GM12865 (cell line): ENCODE data around the gene COL9A3.

Experiments used
- DNase-seq: peaks from one replicate; pipeline ENCODE4 v3.0.0; 2010; ENCODE audit warnings: low read depth
- H3K4me3 ChIP-seq: 2 replicates; pipeline ENCODE4 v1.5.1; 2011; ENCODE audit warnings: mild to moderate bottlenecking, low read depth, low read length, control low read depth
- TF ChIP-seq, protein P1 (sequence below): IDR thresholded peaks from 2 replicates; pipeline ENCODE4 v1.5.1; 2011; ENCODE audit warnings: low read length, control low read depth, low read depth, inconsistent platforms; ENCODE audit not compliant: insufficient read depth; ENCODE audit errors: missing control alignments

COL9A3 gene

DNA sequence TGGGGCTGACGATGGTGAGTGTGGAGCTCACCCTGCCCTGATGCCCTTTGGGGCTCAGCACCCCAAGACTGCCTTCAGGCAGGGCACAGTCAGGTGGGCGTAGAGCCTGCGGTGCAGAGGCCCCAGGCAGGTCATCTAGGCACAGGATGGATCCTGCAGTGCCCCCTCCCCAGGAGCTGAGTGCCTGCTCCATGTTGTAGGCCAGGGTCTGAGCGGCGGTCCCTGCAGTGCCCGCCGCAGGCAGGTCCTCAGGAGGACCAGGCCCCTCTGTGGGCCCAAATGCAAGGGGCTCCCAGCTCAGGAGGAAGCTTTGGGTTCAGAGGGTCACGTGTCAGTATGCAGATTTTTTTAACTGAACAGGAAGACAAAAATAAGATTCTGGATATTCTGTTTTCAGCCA lies 17.8 kb upstream of the COL9A3 start:
- no peak for DNase-seq
- H3K4me3 ChIP-seq, result no peak overlapping the region
- TF ChIP-seq, protein P1, sequence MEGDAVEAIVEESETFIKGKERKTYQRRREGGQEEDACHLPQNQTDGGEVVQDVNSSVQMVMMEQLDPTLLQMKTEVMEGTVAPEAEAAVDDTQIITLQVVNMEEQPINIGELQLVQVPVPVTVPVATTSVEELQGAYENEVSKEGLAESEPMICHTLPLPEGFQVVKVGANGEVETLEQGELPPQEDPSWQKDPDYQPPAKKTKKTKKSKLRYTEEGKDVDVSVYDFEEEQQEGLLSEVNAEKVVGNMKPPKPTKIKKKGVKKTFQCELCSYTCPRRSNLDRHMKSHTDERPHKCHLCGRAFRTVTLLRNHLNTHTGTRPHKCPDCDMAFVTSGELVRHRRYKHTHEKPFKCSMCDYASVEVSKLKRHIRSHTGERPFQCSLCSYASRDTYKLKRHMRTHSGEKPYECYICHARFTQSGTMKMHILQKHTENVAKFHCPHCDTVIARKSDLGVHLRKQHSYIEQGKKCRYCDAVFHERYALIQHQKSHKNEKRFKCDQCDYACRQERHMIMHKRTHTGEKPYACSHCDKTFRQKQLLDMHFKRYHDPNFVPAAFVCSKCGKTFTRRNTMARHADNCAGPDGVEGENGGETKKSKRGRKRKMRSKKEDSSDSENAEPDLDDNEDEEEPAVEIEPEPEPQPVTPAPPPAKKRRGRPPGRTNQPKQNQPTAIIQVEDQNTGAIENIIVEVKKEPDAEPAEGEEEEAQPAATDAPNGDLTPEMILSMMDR, result no peak

DNA sequence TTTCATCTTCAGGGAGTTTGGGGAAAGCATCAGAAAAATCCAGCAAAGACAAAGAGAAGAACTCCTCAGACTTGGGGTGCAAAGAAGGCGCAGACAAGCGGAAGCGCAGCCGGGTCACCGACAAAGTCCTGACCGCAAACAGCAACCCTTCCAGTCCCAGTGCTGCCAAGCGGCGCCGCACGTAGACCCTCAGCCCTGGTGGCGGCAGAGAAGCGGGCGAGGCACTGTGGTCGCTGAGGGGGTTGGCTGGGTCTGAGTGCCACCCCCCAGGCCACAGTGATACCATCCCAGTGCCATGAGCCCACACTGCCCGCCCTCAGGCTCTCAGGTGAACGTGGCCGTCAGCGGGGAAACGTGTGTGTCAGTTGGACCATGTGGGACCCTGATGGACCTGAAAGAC lies 17.4 kb upstream of the COL9A3 start:
- no peak overlapping the region for H3K4me3 ChIP-seq
- TF ChIP-seq, protein P1, result no peak
- DNase-seq, result no peak

DNA sequence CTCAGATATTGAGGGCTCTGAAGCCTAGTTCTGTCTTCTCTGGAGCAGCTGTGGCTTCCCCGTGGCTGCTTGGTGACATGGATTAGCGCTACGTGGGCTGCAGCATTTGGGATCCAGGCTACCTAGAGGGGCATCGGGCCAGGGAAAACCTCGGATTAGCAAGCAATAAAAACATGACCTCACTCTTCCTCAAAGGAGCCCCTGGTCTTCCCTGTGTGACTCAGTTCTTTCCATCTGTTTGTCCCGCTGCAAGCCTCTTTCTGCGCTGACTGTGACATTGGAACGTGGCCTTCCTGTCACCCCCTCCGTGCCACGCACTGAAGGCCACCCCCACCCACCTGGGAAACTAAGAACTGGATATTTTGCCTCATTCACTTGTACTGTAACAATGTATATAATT lies 17.0 kb upstream of the COL9A3 start:
- no peak overlapping the region for H3K4me3 ChIP-seq
- TF ChIP-seq, protein P1, result no peak
- no peak for DNase-seq

DNA sequence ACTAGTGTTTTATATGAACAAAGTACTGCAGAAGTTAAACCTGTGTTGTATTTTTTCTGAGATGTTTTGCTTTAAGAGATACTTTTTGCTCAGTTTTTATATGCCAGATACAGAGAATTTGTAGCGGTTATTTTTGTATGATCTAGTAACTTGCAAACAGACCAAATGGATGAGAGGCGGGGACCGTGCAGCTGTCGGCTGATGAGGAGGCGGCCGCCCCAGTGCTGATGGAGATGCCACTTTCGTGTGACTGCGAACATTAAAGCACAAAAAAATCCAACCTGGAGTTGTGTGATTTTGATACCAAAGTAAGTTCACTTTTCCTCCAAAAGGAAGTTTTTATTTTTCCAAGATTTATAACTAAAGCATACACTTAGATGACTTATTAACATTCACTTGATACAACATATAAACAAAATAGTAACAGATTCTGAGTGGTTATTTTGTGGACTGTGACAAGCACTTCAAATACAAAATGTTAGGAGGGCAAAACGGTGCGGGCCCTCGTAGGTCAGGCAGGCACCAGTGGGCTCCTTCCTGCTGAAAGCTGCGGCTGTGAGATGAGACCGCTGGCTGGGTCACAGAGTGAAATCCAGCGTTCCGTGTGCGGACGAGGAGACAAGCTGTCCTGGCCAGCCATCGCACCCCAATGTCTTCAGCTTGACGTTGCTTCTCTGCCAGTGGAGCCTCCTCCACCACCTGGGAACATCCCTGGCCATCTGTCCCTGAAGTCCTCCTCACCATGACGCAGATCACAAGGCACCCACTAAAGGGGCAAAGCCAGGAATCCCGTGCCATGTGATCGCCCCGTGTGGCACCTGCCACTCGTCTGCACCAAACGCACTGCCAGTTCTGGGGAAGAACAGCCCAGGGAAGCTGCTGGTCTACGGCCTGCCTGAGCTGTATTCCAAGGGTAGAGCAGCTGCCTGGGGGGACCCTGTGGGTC lies 16.3 kb upstream of the COL9A3 start:
- no peak for DNase-seq
- no peak overlapping the region for H3K4me3 ChIP-seq
- TF ChIP-seq, protein P1, result no peak

DNA sequence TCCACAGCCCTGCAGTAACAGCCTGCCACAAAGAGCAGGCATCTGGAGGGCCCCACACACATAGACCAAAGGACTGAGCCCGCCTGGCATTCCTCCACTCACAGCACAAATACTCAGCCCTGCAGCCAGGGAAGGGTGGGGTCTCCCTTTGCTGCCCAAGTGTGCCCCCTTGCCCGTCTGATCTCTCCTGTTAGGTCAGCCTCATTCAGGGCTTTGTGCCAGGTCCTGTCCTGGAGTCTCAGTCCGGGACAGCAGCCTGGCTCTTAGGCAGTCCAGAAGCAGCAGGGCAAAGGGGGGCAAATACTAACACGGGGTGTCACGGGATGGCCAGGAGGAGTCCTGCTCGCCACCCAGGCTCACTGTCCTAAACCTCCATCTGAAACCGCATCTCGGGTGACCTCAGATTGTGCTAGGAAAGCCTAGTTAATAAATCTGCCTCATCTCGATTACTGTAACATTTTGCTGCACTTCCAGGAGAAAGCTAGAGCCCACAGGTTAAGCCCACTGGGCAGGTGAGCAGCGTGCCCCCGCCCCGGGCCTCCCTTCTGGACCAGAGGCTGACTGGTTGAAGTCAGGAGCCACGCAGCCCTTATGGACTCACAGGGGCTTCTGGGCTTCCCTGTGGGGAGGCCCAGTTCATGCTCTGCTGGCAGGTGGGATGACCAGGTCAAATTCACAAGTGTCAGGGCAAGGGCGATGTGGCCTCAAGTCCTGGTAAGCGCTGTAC lies 15.4 kb upstream of the COL9A3 start:
- no peak overlapping the region for H3K4me3 ChIP-seq
- no peak for DNase-seq
- TF ChIP-seq, protein P1, result no peak

DNA sequence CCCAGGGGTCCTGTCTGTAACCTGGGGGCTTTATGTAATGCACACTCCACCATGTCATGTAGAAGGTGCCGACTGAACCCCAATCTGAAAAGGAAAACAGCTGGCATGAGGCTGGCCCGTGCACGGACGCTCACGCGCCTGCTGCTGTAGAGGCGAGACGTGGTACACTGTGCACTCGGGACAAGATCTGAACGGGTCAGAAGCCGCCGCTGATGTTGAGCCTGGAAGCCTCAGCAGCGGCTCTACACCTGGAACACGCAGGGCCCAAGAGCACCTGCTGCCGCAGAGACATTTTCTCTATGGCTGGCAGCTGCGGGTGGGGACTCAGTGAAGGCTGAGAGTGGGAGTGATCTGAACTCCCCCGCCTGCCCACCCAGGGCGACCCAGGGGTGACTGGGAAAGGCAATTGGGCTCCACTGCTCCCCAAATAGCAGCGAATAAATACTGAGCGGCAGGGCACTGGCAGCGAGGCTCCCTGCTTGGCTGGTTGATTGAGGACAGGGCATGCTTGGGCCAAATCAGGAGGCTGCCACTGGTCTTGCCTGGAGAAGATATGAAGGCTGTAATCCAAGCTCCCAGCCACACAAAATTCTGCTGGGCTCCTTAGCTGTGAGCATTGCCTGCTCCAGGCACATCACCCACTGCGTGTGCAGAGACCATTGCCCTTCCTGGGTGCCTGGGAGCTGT lies 14.7 kb upstream of the COL9A3 start:
- DNase-seq, result no peak
- TF ChIP-seq, protein P1, result no peak
- H3K4me3 ChIP-seq, result no peak overlapping the region
